GM12878 (cell line): ENCODE results near the gene IKZF1.

Source experiments
- BCL3 ChIP-seq: IDR thresholded peaks from 2 replicates; pipeline ENCODE4 v1.6.1; 2011; ENCODE audit warnings: borderline replicate concordance, low read depth, mild to moderate bottlenecking, moderate library complexity, low read length; ENCODE audit not compliant: insufficient read depth, poor library complexity, severe bottlenecking
- CTCF ChIP-seq, 3 experiments: IDR thresholded peaks in 2 of 3; conservative IDR thresholded peaks in 1 of 3; 2 replicates each; pipeline ENCODE4 v1.5.1; 2011; ENCODE audit warnings: low read depth in 3 of 3, low read length in 3 of 3, mild to moderate bottlenecking in 3 of 3, control low read depth in 2 of 3, moderate library complexity in 2 of 3, inconsistent platforms in 1 of 3, mixed read lengths in 1 of 3; ENCODE audit not compliant: control insufficient read depth in 2 of 3, insufficient read depth in 1 of 3; ENCODE audit errors: extremely low read depth in 1 of 3
- NFIC ChIP-seq: IDR thresholded peaks from 2 replicates; pipeline ENCODE4 v1.6.1; 2012; ENCODE audit warnings: low read depth, mild to moderate bottlenecking, inconsistent platforms, low read length, moderate library complexity
- POLR2AphosphoS5 ChIP-seq: IDR thresholded peaks from 2 replicates; pipeline ENCODE4 v1.6.1; 2011; ENCODE audit warnings: mild to moderate bottlenecking, low read length, inconsistent platforms
- RAD21 ChIP-seq: IDR thresholded peaks from 2 replicates; pipeline ENCODE4 v1.6.1; 2011; ENCODE audit warnings: mild to moderate bottlenecking, low read depth, low read length, moderate library complexity; ENCODE audit not compliant: insufficient read depth
- SIN3A ChIP-seq: IDR thresholded peaks from 2 replicates; pipeline ENCODE4 v1.6.1; 2012; ENCODE audit warnings: low read depth, low read length, improper control_type of control experiment

GRCh38 chr7:50264908-50265307, 39.6 kb upstream of the IKZF1 start:
- TF ChIP-seq RAD21 (0 out of 2 replicates have a peak, but pooled peaks have one; percentile 0), NFIC (peak; percentile 92), POLR2AphosphoS5 (no peak), CTCF (IDR thresholded peaks at IDR 0.05 in 2 of 3, conservative IDR thresholded peaks at IDR 0.05 in 1 of 3; ENCODE audit: control insufficient read depth in 2 of 3, extremely low read depth in 1 of 3, insufficient read depth in 1 of 3, low read depth in 3 of 3, low read length in 3 of 3) (no peak), BCL3 (no peak), SIN3A (no peak)
